WTC11 (cell line): ENCODE results near the gene ERCC6. TPM values are rescaled to one million over a fixed set of nuclear protein-coding genes. Genes with fewer than 3 reads are reported as not detected.

ENCODE experiments used
- ATAC-seq: fragments of 200-7000 bp; cut with Tn5 transposase; 2 replicates; pipeline ENCODE4 v1.10.0; 2021; ENCODE audit warnings: mild to moderate bottlenecking, moderate library complexity
- CTCF ChIA-PET: fragments of 300-600 bp; sonication (Branson Sonifier 250); formaldehyde crosslinking; loops from one replicate; lab custom pipeline; 2021; ENCODE audit warnings: antibody characterized with exemption; lab: Charles Lee
- POLR2A ChIA-PET: fragments of 350-600 bp; sonication (Branson Sonifier 250); formaldehyde crosslinking; loops from one replicate; lab custom pipeline; 2021; ENCODE audit warnings: antibody characterized with exemption; lab: Charles Lee
- DNase-seq: peaks from one replicate; pipeline ENCODE4 v3.0.0; 2021; ENCODE audit warnings: low spot score
- H3K27ac Mint-ChIP-seq: 2 replicates; pipeline ENCODE4 v1.8.0; 2021; ENCODE audit warnings: mixed read lengths
- H3K27me3 Mint-ChIP-seq: 2 replicates; pipeline ENCODE4 v1.8.0; 2021; ENCODE audit warnings: low read depth, mild to moderate bottlenecking, moderate library complexity, mixed read lengths
- H3K36me3 Mint-ChIP-seq: 2 replicates; pipeline ENCODE4 v1.8.0; 2021; ENCODE audit warnings: mixed read lengths
- H3K4me1 Mint-ChIP-seq: 2 replicates; pipeline ENCODE4 v1.8.0; 2022; ENCODE audit warnings: mixed read lengths
- H3K4me3 Mint-ChIP-seq: 2 replicates; pipeline ENCODE4 v1.8.0; 2021; ENCODE audit warnings: mild to moderate bottlenecking, moderate library complexity, mixed read lengths
- H3K9me3 Mint-ChIP-seq: 2 replicates; pipeline ENCODE4 v1.8.0; 2021; ENCODE audit warnings: mixed read lengths
- CREB1 ChIP-seq: sonication (generic); formaldehyde crosslinking; IDR thresholded peaks from 2 replicates; pipeline ENCODE4 v1.8.0; 2023; ENCODE audit warnings: mild to moderate bottlenecking, missing genetic modification reagents
- ELF4 ChIP-seq: sonication (generic); formaldehyde crosslinking; IDR thresholded peaks from 2 replicates; pipeline ENCODE4 v1.8.1; 2022; ENCODE audit warnings: low read depth, mild to moderate bottlenecking, moderate library complexity, missing genetic modification reagents
- FOXJ3 ChIP-seq: sonication (generic); formaldehyde crosslinking; IDR thresholded peaks from 2 replicates; pipeline ENCODE4 v1.9.0; 2021; ENCODE audit warnings: missing genetic modification reagents, mild to moderate bottlenecking, borderline replicate concordance
- SMAD4 ChIP-seq: sonication (generic); formaldehyde crosslinking; IDR thresholded peaks from 2 replicates; pipeline ENCODE4 v1.8.0; 2022; ENCODE audit warnings: mild to moderate bottlenecking, missing genetic modification reagents
- SP1 ChIP-seq: sonication (generic); formaldehyde crosslinking; conservative IDR thresholded peaks from 2 replicates; pipeline ENCODE4 v1.8.1; 2022; ENCODE audit warnings: missing genetic modification reagents
- TEAD4 ChIP-seq: sonication (generic); formaldehyde crosslinking; IDR thresholded peaks from 2 replicates; pipeline ENCODE4 v1.8.0; 2022; ENCODE audit warnings: mild to moderate bottlenecking, missing genetic modification reagents
- total RNA-seq: library from RNA; stranded (reverse); gene quantifications from 3 replicates; pipeline ENCODE4 v1.2.3, GENCODE V29; 2021
- TF ChIP-seq, protein P1 (sequence below): sonication (generic); formaldehyde crosslinking; IDR thresholded peaks from 2 replicates; pipeline ENCODE4 v1.8.0; 2023; ENCODE audit warnings: missing genetic modification reagents, mild to moderate bottlenecking, borderline replicate concordance
- TF ChIP-seq, protein P2 (sequence below): fragments of 200-600 bp; IDR thresholded peaks from 2 replicates; pipeline ENCODE4 v1.8.0; 2022; ENCODE audit warnings: antibody characterized with exemption
- TF ChIP-seq, protein P3 (sequence below): fragments of 250-450 bp; sonication (Bioruptor Pico); IDR thresholded peaks from 2 replicates; pipeline ENCODE4 v1.9.0; 2021; ENCODE audit warnings: moderate library complexity, mild to moderate bottlenecking, inconsistent platforms, borderline replicate concordance
- TF ChIP-seq, protein P4 (sequence below): fragments of 250-450 bp; sonication (Bioruptor Pico); IDR thresholded peaks from 2 replicates; pipeline ENCODE4 v1.9.0; 2021; ENCODE audit warnings: mild to moderate bottlenecking
- TF ChIP-seq, protein P5 (sequence below): sonication (generic); formaldehyde crosslinking; IDR thresholded peaks from 2 replicates; pipeline ENCODE4 v1.8.1; 2023; ENCODE audit warnings: mild to moderate bottlenecking, missing genetic modification reagents, borderline replicate concordance

Gene ERCC6
- total RNA-seq, 1 experiment from 2014 or later = 10.9 TPM

DNA sequence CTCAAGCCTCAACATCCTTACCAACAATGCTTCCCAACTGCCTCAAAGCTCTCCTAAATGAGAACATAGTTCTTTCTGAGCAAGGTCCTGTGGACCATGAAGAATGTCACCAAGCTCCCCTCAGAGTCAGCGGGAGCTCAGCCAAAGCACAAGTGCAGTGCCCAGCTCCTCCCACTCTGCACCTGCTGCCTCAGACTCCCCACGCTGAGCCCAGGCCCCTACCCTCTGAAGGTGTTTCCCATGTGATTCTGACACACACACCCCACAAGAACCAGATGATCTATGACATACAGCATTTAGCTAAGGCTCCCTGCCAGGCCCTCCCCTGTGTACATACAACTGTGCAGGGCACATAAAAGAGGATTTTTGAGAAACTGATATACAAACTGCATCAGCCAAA, 19.2 kb downstream of the ERCC6 start (continued):
- TF ChIP-seq, protein P1, sequence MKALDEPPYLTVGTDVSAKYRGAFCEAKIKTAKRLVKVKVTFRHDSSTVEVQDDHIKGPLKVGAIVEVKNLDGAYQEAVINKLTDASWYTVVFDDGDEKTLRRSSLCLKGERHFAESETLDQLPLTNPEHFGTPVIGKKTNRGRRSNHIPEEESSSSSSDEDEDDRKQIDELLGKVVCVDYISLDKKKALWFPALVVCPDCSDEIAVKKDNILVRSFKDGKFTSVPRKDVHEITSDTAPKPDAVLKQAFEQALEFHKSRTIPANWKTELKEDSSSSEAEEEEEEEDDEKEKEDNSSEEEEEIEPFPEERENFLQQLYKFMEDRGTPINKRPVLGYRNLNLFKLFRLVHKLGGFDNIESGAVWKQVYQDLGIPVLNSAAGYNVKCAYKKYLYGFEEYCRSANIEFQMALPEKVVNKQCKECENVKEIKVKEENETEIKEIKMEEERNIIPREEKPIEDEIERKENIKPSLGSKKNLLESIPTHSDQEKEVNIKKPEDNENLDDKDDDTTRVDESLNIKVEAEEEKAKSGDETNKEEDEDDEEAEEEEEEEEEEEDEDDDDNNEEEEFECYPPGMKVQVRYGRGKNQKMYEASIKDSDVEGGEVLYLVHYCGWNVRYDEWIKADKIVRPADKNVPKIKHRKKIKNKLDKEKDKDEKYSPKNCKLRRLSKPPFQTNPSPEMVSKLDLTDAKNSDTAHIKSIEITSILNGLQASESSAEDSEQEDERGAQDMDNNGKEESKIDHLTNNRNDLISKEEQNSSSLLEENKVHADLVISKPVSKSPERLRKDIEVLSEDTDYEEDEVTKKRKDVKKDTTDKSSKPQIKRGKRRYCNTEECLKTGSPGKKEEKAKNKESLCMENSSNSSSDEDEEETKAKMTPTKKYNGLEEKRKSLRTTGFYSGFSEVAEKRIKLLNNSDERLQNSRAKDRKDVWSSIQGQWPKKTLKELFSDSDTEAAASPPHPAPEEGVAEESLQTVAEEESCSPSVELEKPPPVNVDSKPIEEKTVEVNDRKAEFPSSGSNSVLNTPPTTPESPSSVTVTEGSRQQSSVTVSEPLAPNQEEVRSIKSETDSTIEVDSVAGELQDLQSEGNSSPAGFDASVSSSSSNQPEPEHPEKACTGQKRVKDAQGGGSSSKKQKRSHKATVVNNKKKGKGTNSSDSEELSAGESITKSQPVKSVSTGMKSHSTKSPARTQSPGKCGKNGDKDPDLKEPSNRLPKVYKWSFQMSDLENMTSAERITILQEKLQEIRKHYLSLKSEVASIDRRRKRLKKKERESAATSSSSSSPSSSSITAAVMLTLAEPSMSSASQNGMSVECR = no peak
- TF ChIP-seq, protein P2, sequence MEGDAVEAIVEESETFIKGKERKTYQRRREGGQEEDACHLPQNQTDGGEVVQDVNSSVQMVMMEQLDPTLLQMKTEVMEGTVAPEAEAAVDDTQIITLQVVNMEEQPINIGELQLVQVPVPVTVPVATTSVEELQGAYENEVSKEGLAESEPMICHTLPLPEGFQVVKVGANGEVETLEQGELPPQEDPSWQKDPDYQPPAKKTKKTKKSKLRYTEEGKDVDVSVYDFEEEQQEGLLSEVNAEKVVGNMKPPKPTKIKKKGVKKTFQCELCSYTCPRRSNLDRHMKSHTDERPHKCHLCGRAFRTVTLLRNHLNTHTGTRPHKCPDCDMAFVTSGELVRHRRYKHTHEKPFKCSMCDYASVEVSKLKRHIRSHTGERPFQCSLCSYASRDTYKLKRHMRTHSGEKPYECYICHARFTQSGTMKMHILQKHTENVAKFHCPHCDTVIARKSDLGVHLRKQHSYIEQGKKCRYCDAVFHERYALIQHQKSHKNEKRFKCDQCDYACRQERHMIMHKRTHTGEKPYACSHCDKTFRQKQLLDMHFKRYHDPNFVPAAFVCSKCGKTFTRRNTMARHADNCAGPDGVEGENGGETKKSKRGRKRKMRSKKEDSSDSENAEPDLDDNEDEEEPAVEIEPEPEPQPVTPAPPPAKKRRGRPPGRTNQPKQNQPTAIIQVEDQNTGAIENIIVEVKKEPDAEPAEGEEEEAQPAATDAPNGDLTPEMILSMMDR = no peak
- TF ChIP-seq ELF4 (CRISPR knock-in tag) = no peak
- TF ChIP-seq CREB1 = no peak

DNA sequence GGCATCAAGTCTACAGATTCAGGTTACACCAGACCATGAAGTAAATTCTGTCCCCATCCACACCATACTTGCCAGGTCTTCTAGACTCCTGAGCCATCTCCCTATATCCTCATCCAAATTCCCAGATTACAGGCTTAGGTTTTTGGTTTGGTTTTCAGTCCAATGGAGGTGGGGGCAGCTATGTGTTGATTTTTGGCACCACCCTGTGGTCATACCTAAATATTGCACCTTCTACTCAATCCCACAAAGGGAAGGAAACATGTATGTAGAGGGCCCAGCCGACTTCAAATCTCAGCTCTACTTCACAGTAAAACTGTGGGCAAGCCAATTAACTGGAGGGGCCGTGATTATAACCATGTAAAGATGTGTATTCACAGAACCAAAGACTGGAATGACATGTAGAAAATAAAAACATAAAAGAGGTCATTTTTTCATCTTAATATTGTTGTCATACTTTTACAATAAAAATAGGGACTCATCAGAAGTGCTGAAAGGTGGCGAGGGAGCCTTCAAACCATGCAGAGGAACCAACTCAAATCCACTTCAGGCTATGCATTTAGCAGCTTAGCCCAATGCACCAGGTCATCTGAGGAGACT, 19.8 kb downstream of the ERCC6 start:
- TF ChIP-seq FOXJ3 (no peak), SMAD4 (CRISPR knock-in tag) (no peak)
- TF ChIP-seq, protein P2 = peak; percentile 64
- TF ChIP-seq, protein P3, sequence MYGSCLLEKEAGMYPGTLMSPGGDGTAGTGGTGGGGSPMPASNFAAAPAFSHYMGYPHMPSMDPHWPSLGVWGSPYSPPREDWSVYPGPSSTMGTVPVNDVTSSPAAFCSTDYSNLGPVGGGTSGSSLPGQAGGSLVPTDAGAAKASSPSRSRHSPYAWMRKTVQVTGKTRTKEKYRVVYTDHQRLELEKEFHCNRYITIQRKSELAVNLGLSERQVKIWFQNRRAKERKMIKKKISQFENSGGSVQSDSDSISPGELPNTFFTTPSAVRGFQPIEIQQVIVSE (CRISPR knock-in tag) = no peak
- no peaks in the 10 kb centered on the region for H3K9me3 Mint-ChIP-seq
- no peak overlapping the region for H3K4me3 Mint-ChIP-seq
- peak; percentile 24 for DNase-seq
- peak; percentile 80 for ATAC-seq
- ChIA-PET CTCF (interaction anchor here (0.6 to 3.3 kb wide), 28 partner anchors 8 to 862 kb away, joined by 3 to 70 read pairs (median 4); partner anchors contain the start of gene ERCC6), POLR2A (no interaction called here)
- peaks cover 22% of the 10 kb centered on the region for H3K4me1 Mint-ChIP-seq
- no peak overlapping the region for H3K27ac Mint-ChIP-seq
- no peaks in the 10 kb centered on the region for H3K27me3 Mint-ChIP-seq
- H3K36me3 Mint-ChIP-seq = peaks cover 7% of the 10 kb centered on the region; the same call in 1 of the 2 replicates

DNA sequence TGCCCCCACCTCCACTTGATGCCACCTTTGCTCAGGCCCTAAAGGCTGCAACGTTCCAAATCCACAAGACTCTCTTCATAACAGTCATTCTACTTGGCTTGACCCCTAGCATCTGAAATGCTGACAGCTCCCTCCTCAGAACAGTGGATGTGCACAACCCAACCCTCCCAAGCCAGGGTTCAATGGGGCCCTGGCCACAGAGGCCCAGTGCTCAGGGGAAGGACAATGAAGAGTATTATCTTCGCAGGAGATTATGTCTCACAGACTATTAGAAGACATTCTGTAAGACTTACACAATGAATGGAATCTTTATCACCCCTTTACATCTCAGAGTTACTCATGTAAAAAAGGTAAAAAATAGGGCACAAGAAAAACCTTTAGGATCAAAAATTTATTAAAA, 20.4 kb downstream of the ERCC6 start:
- peaks cover 5% of the 10 kb centered on the region; the same call in 1 of the 2 replicates for H3K36me3 Mint-ChIP-seq
- no peak for DNase-seq
- POLR2A ChIA-PET = no interaction called here
- CTCF ChIA-PET = interaction anchor here (0.6 to 3.3 kb wide), 24 partner anchors 8 to 862 kb away, joined by 3 to 70 read pairs (median 4); partner anchors contain the start of gene ERCC6
- H3K9me3 Mint-ChIP-seq = no peaks in the 10 kb centered on the region
- no peak overlapping the region for H3K4me3 Mint-ChIP-seq
- H3K27me3 Mint-ChIP-seq = no peaks in the 10 kb centered on the region
- no peak for TF ChIP-seq TEAD4 (CRISPR knock-in tag)
- no peak for TF ChIP-seq SP1 (CRISPR knock-in tag)
- TF ChIP-seq, protein P4, sequence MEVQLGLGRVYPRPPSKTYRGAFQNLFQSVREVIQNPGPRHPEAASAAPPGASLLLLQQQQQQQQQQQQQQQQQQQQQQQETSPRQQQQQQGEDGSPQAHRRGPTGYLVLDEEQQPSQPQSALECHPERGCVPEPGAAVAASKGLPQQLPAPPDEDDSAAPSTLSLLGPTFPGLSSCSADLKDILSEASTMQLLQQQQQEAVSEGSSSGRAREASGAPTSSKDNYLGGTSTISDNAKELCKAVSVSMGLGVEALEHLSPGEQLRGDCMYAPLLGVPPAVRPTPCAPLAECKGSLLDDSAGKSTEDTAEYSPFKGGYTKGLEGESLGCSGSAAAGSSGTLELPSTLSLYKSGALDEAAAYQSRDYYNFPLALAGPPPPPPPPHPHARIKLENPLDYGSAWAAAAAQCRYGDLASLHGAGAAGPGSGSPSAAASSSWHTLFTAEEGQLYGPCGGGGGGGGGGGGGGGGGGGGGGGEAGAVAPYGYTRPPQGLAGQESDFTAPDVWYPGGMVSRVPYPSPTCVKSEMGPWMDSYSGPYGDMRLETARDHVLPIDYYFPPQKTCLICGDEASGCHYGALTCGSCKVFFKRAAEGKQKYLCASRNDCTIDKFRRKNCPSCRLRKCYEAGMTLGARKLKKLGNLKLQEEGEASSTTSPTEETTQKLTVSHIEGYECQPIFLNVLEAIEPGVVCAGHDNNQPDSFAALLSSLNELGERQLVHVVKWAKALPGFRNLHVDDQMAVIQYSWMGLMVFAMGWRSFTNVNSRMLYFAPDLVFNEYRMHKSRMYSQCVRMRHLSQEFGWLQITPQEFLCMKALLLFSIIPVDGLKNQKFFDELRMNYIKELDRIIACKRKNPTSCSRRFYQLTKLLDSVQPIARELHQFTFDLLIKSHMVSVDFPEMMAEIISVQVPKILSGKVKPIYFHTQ (CRISPR knock-in tag) = no peak
- TF ChIP-seq, protein P5, sequence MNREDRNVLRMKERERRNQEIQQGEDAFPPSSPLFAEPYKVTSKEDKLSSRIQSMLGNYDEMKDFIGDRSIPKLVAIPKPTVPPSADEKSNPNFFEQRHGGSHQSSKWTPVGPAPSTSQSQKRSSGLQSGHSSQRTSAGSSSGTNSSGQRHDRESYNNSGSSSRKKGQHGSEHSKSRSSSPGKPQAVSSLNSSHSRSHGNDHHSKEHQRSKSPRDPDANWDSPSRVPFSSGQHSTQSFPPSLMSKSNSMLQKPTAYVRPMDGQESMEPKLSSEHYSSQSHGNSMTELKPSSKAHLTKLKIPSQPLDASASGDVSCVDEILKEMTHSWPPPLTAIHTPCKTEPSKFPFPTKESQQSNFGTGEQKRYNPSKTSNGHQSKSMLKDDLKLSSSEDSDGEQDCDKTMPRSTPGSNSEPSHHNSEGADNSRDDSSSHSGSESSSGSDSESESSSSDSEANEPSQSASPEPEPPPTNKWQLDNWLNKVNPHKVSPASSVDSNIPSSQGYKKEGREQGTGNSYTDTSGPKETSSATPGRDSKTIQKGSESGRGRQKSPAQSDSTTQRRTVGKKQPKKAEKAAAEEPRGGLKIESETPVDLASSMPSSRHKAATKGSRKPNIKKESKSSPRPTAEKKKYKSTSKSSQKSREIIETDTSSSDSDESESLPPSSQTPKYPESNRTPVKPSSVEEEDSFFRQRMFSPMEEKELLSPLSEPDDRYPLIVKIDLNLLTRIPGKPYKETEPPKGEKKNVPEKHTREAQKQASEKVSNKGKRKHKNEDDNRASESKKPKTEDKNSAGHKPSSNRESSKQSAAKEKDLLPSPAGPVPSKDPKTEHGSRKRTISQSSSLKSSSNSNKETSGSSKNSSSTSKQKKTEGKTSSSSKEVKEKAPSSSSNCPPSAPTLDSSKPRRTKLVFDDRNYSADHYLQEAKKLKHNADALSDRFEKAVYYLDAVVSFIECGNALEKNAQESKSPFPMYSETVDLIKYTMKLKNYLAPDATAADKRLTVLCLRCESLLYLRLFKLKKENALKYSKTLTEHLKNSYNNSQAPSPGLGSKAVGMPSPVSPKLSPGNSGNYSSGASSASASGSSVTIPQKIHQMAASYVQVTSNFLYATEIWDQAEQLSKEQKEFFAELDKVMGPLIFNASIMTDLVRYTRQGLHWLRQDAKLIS (CRISPR knock-in tag) = no peak
- no peak overlapping the region for H3K27ac Mint-ChIP-seq
- ATAC-seq = no peak
- H3K4me1 Mint-ChIP-seq = peaks cover 19% of the 10 kb centered on the region
